ENCODE data around the gene TMEM190. TPM values are rescaled to one million over a fixed set of nuclear protein-coding genes. Genes with fewer than 3 reads are reported as not detected.

TMEM190 gene
- polyA plus RNA-seq, 1 experiment = 0.32 TPM

- Histone ChIP-seq H3K27ac (ENCODE audit: low read depth, low read length) (peak overlapping the region; percentile 87), H3K27me3 (ENCODE audit: control insufficient read depth, insufficient read depth, low read length) (no peaks in the 10 kb centered on the region), H3K4me3 (ENCODE audit: low read depth, low read length) (no peak overlapping the region), H3K9me3 (ENCODE audit: control insufficient read depth, insufficient read depth, low read length) (no peaks in the 10 kb centered on the region; the same call in 1 of the 2 replicates)
- CTCF ChIA-PET = no interaction called here
- DNase-seq (ENCODE audit: low read depth, low spot score) = peak; percentile 53
- POLR2A ChIA-PET = interaction anchor here (0.9 to 1.5 kb wide), 2 partner anchors 10 to 15 kb away, joined by 3 to 4 read pairs; partner anchors contain the start of gene TMEM238
- TF ChIP-seq CTCF (IDR thresholded peaks at IDR 0.05; ENCODE audit: low read depth, low read length) = no peak
Measured at GRCh38 chr19:55373993-55374757, 2.5 kb upstream of the TMEM190 start.

- Histone ChIP-seq H3K27ac (ENCODE audit: low read depth, low read length) (no peak overlapping the region), H3K27me3 (ENCODE audit: control insufficient read depth, insufficient read depth, low read length) (no peaks in the 10 kb centered on the region), H3K4me3 (ENCODE audit: low read depth, low read length) (no peak overlapping the region), H3K9me3 (ENCODE audit: control insufficient read depth, insufficient read depth, low read length) (no peaks in the 10 kb centered on the region; the same call in 1 of the 2 replicates)
- ChIA-PET POLR2A (no interaction called here), CTCF (no interaction called here)
- no peak for TF ChIP-seq CTCF (IDR thresholded peaks at IDR 0.05; ENCODE audit: low read depth, low read length)
- DNase-seq (ENCODE audit: low read depth, low spot score) = no peak
Measured at GRCh38 chr19:55377356-55378131, 918 bp downstream of the TMEM190 start.

- Histone ChIP-seq H3K27ac (ENCODE audit: low read depth, low read length) (no peak overlapping the region), H3K9me3 (ENCODE audit: control insufficient read depth, insufficient read depth, low read length) (no peaks in the 10 kb centered on the region; the same call in 1 of the 2 replicates), H3K4me3 (ENCODE audit: low read depth, low read length) (no peak overlapping the region), H3K27me3 (ENCODE audit: control insufficient read depth, insufficient read depth, low read length) (no peaks in the 10 kb centered on the region)
- DNase-seq (ENCODE audit: low read depth, low spot score) = no peak
- CTCF ChIA-PET = no interaction called here
- no peak for TF ChIP-seq CTCF (IDR thresholded peaks at IDR 0.05; ENCODE audit: low read depth, low read length)
- POLR2A ChIA-PET = no interaction called here
Measured at GRCh38 chr19:55379174-55379573, 2.5 kb downstream of the TMEM190 start.

GRCh38 chr19:55382013-55382412 lies 5.4 kb downstream of the TMEM190 start:
- Histone ChIP-seq H3K27me3 (ENCODE audit: control insufficient read depth, insufficient read depth, low read length) (no peaks in the 10 kb centered on the region), H3K27ac (ENCODE audit: low read depth, low read length) (no peak overlapping the region), H3K4me3 (ENCODE audit: low read depth, low read length) (no peak overlapping the region), H3K9me3 (ENCODE audit: control insufficient read depth, insufficient read depth, low read length) (peaks cover 4% of the 10 kb centered on the region; the same call in 1 of the 2 replicates)
- ChIA-PET CTCF (no interaction called here), POLR2A (no interaction called here)
- no peak for DNase-seq (ENCODE audit: low read depth, low spot score)
- no peak for TF ChIP-seq CTCF (IDR thresholded peaks at IDR 0.05; ENCODE audit: low read depth, low read length)
